Psoas muscle (tissue), 8 donors: ENCODE data around the gene RPS10. TPM values are rescaled to one million over a fixed set of nuclear protein-coding genes. Genes with fewer than 3 reads are reported as not detected.

Source experiments
- ATAC-seq, 4 donors: fragments of 200-7000 bp; cut with Tn5 transposase; one replicate each; pipeline ENCODE4 v1.9.1; 2020; ENCODE audit warnings: moderate library complexity in 3 of 4, mild to moderate bottlenecking in 2 of 4
- DNase-seq, 2 donors: peaks; one replicate each; pipeline ENCODE4 v3.0.0-alpha.2; 2020
- H3K27ac ChIP-seq: fragments of 200-600 bp; one replicate; pipeline ENCODE4 v1.8.0; 2022
- H3K27me3 ChIP-seq, 3 donors: fragments of 200-600 bp in 1 of 3; one replicate each; pipeline versions ENCODE4 v1.6.1 to v1.8.0; 2013 to 2022; ENCODE audit warnings: low read length in 2 of 3, mild to moderate bottlenecking in 2 of 3, moderate library complexity in 1 of 3; ENCODE audit not compliant: insufficient read depth in 3 of 3
- H3K36me3 ChIP-seq, 2 donors: fragments of 200-600 bp in 1 of 2; one replicate each; pipeline versions ENCODE4 v1.6.1 to v1.8.0; 2013 to 2022; ENCODE audit warnings: low read depth in 1 of 2, mild to moderate bottlenecking in 1 of 2, moderate library complexity in 1 of 2; ENCODE audit not compliant: insufficient read depth in 1 of 2
- H3K4me1 ChIP-seq: fragments of 200-600 bp; one replicate; pipeline ENCODE4 v1.8.0; 2022
- H3K4me3 ChIP-seq: fragments of 200-600 bp; one replicate; pipeline ENCODE4 v1.8.0; 2022; ENCODE audit warnings: mild to moderate bottlenecking
- H3K9me3 ChIP-seq: fragments of 200-600 bp; one replicate; pipeline ENCODE4 v1.8.0; 2022
- WGBS, 3 donors: extraction: QIAGEN DNeasy Blood & Tissue Kit; methylation state at CpG; one replicate each; pipeline versions ENCODE4 v1.1.6 to v1.1.7; 2013; 5-methylcytosine and 5-hydroxymethylcytosine counted together
- intact Hi-C, 2 donors: fragments of 100-400 bp; cut with DNase I; formaldehyde crosslinking; loops; one replicate each; pipeline versions ENCODE4 v1.11.0 to v1.14.2; 2022
- polyA plus RNA-seq, 3 donors: library from polyadenylated mRNA; stranded (reverse); fragments of 200-250 nt; gene quantifications; one replicate each; pipeline ENCODE4 v1.2.3, GENCODE V29; 2013
- total RNA-seq, 4 donors: library from RNA; stranded (reverse); fragmentation: NEBNext Ultra II Directional in 2 of 4; extraction: Animal tissue kit (Norgen Biotek cat#: 25700) in 2 of 4; gene quantifications; one replicate each; pipeline versions ENCODE4 v1.2.1 to v1.2.4, GENCODE V29; 2021 to 2023
- TF ChIP-seq, protein P1 (sequence below): fragments of 200-600 bp; IDR thresholded peaks from one replicate; pipeline ENCODE4 v1.8.0; 2022; ENCODE audit warnings: antibody characterized with exemption
- donor health status: healthy with polysubstance abuse.
- donor health status: DM: no; HTN: no; CAD: no; lungs with moderate emphysema.
- donor health status: Bipolar disorder and iron deficiency.
- donor health status: healthy.
- donor health status: DM: yes; HTN: yes; CAD: no.
- donor health status: DM: no; HTN: no; CAD: no.
- donor health status: DM: no; HTN: no; CAD: no.
- donor health status: DM: yes; HTN: yes; CAD: no.

The RPS10 gene
- total and polyA plus RNA-seq, 7 donors = 601 to 2,522 (median 836) TPM

DNA sequence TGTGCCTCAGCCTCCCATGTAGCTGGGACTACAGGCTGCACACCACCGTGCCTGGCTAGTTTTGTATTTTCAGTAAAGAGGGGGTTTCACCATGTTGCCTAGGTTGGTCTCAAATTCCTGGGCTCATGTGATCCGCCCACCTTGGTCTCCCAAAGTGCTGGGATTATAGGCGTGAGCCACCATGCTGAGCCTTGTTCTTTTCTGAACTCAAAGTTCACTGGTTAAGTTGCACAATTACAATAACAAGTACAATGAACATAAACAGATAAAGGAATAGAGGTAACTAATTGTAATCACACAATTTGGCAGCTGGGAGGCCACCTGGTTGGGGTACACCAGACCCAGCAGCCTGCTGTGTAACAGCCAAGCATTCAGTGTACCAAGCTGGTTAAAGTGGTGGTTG is 40.1 kb downstream of the RPS10 start:
- H3K27me3 ChIP-seq = no peaks in the 10 kb centered on the region
- TF ChIP-seq, protein P1, sequence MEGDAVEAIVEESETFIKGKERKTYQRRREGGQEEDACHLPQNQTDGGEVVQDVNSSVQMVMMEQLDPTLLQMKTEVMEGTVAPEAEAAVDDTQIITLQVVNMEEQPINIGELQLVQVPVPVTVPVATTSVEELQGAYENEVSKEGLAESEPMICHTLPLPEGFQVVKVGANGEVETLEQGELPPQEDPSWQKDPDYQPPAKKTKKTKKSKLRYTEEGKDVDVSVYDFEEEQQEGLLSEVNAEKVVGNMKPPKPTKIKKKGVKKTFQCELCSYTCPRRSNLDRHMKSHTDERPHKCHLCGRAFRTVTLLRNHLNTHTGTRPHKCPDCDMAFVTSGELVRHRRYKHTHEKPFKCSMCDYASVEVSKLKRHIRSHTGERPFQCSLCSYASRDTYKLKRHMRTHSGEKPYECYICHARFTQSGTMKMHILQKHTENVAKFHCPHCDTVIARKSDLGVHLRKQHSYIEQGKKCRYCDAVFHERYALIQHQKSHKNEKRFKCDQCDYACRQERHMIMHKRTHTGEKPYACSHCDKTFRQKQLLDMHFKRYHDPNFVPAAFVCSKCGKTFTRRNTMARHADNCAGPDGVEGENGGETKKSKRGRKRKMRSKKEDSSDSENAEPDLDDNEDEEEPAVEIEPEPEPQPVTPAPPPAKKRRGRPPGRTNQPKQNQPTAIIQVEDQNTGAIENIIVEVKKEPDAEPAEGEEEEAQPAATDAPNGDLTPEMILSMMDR = no peak
- no peak for DNase-seq
- H3K36me3 ChIP-seq = no peaks in the 10 kb centered on the region
- H3K4me1 ChIP-seq = peaks cover 73% of the 10 kb centered on the region
- no peaks in the 10 kb centered on the region for H3K9me3 ChIP-seq
- intact Hi-C loops = no loop called here
- peak overlapping the region; percentile 78 for H3K27ac ChIP-seq
- no peak for ATAC-seq
- no peak overlapping the region for H3K4me3 ChIP-seq
- 77 to 94% (median 81%) methylated on average over 3 of the region's 3 CpGs for WGBS, 3 donors

DNA sequence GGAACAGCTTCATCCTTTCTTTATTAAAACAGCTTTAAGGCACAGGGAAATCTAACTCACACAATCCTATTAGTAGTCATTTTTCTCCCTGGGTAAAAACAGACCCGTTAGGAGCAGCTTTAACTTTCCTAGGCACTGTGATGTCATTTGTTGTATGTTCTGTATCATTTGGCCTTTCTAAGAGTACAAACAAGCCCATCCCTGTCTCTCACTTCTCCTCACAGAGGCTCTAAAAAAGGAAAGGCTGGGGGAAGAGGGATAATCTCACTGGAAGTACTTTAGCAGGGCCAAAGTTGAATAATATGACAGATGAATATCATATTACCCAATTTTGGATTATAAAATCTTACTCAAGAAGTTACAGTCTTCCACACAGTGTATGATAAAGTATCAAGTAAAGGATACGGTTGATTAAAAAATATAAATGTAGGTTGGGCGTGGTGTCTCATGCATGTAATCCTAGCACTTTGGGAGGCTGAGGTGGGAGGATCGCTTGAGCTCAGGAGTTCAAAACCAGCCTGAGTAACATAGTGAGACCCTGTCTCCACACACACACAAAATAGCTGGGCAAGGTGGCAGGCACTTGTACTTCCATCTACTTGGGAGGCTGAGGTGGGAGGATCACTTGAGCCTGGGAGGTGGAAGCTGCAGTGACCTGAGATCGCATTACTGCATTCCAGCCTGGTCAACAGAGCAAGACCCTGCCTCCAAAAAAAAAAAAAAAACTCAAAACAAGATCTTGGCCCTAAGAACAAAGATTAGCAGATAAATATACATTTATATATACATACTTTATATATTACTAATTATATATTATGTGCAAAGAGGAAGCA is 41.3 kb downstream of the RPS10 start:
- no peak for ATAC-seq
- no peaks in the 10 kb centered on the region for H3K9me3 ChIP-seq
- no peak overlapping the region for H3K4me3 ChIP-seq
- H3K4me1 ChIP-seq = peaks cover 61% of the 10 kb centered on the region
- intact Hi-C loops = loop anchor here (5.0 kb wide), 3 partner anchors 47 to 107 kb away; no protein-coding TSS in a partner anchor
- no peak for DNase-seq
- H3K27me3 ChIP-seq = no peaks in the 10 kb centered on the region
- WGBS, 3 donors = 75 to 80% (median 75%) methylated on average over 5 of the region's 5 CpGs
- no peaks in the 10 kb centered on the region for H3K36me3 ChIP-seq
- H3K27ac ChIP-seq = peak overlapping the region; percentile 71
- TF ChIP-seq, protein P1 = no peak

DNA sequence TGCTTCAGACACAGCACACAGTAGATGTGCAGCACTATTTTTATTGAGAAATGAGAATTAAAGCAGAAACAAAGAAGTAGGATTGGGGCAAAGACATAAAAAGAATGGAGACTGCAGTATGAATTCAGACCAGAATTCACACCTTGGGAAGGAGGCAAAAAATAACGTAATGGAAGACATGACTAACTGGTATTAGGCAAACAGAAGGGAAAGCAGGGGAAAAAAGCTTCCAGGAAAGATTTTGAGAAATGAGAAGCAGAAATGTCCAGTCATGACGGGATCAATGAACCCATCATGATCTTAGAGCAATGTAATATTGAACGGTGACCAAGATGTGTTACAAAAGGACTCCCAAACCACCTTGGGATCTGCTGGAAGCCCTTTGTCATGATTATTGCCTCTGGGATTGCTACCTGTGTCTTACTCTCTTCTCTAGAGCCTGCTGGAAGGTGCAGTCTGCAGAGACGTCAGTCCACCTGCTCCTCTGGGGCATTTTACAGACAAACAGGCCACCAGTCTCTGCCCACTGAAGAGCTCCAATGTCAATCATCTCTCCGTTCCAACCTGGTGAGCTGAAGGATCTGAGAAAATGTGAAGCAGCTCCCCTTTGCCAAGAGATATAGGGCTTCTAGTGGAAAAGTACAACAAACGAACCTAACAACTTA is 42.1 kb downstream of the RPS10 start:
- Histone ChIP-seq H3K36me3 (peaks cover 0 to 4% of the 10 kb centered on the region in 2 donors), H3K9me3 (no peaks in the 10 kb centered on the region), H3K27ac (peak overlapping the region; percentile 71), H3K4me3 (no peak overlapping the region), H3K27me3 (no peaks in the 10 kb centered on the region), H3K4me1 (peaks cover 55% of the 10 kb centered on the region)
- TF ChIP-seq, protein P1 = no peak
- ATAC-seq = no peak
- whole genome bisulfite sequencing, 3 donors = 37 to 60% (median 47%) methylated on average over 6 of the region's 6 CpGs
- no peak for DNase-seq
- intact Hi-C loops = loop anchor here (5.0 kb wide), 3 partner anchors 46 to 106 kb away; no protein-coding TSS in a partner anchor

DNA sequence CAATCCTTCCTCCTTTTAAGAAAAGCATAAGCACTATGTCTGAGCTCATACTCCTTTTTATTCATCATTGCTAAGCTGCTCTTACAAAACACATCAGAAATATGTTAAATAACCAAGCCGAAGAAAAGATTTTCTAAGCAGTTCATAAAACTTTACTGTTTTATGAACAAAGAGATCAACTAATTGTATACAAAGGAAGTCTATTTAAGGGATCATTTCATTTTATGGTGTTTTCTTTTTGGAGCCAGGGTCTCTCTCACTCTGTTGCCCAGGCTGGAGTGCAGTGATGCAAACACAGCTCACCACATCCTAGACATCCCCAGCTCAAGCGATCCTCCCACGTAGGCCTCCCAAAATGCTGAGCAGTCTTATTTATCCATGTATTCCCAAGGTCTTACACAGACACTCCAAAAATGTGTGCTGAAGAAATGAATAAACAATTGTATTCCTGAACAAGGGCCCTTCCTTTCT is 42.7 kb downstream of the RPS10 start:
- ATAC-seq = no peak

More for the DNA sequence above, 42.7 kb downstream of the RPS10 start:
- intact Hi-C loops = loop anchor here (5.0 kb wide), 3 partner anchors 46 to 106 kb away; no protein-coding TSS in a partner anchor
- H3K9me3 ChIP-seq = no peaks in the 10 kb centered on the region
- peaks cover 55% of the 10 kb centered on the region for H3K4me1 ChIP-seq
- H3K4me3 ChIP-seq = no peak overlapping the region
- peak overlapping the region; percentile 71 for H3K27ac ChIP-seq
- WGBS, 3 donors = 71 to 78% (median 72%) methylated on average over 3 of the region's 3 CpGs
- peaks cover 0 to 4% of the 10 kb centered on the region in 2 donors for H3K36me3 ChIP-seq
- H3K27me3 ChIP-seq = no peaks in the 10 kb centered on the region
- no peak for DNase-seq
- TF ChIP-seq, protein P1 = no peak
